HepG2 (cell line): ENCODE measurements around the gene NID1. TPM values are rescaled to one million over a fixed set of nuclear protein-coding genes. Genes with fewer than 3 reads are reported as not detected.

Experiments used
- ATAC-seq: fragments of 200-7000 bp; cut with Tn5 transposase; 3 replicates; pipeline ENCODE4 v1.9.1; 2020; ENCODE audit warnings: mild to moderate bottlenecking, moderate library complexity
- BruUV-seq: library from RNA; stranded (reverse); fragments of 400-500 nt; replicated peaks from 2 replicates; lab custom pipeline; 2021; lab: Mats Ljungman, UMichigan
- CTCF ChIA-PET: fragments of 300-600 bp; formaldehyde crosslinking; extraction: SDS; loops from one replicate; lab custom pipeline; 2021; ENCODE audit warnings: low total read pairs, inconsistent platforms, low intra/inter-chr PET ratio; lab: Yijun Ruan, JAX
- POLR2A ChIA-PET: fragments of 350-600 bp; sonication (Branson Sonifier 250); formaldehyde crosslinking; loops from one replicate; lab custom pipeline; 2020; ENCODE audit warnings: antibody characterized with exemption, inconsistent platforms; lab: Yijun Ruan, JAX
- DNase-seq: peaks from one replicate; pipeline ENCODE4 v3.0.0-alpha.2; 2015; ENCODE audit warnings: low spot score
- FAIRE-seq: peaks from 3 replicates; lab custom pipeline; 2011; peaks lifted over from hg19 to GRCh38; lab: Jason Lieb, UNC
- H2AFZ ChIP-seq: one replicate; pipeline ENCODE4 v1.6.1; 2011; ENCODE audit warnings: low read length, inconsistent platforms
- H3K27ac ChIP-seq: fragments of 300-600 bp; 3 replicates; pipeline ENCODE4 v1.8.0; 2011; ENCODE audit warnings: mixed run types, mild to moderate bottlenecking, mixed read lengths, low read length, inconsistent platforms; ENCODE audit not compliant: insufficient read depth; ENCODE audit errors: extremely low read length
- H3K27me3 ChIP-seq, 2 experiments: fragments of 200-600 bp in 1 of 2; 2 replicates in 1 of 2; 3 replicates in 1 of 2; pipeline versions ENCODE4 v1.6.0 to v1.8.0; 2011; ENCODE audit warnings: low read length in 2 of 2, mild to moderate bottlenecking in 2 of 2, moderate library complexity in 2 of 2, inconsistent platforms in 1 of 2; ENCODE audit not compliant: insufficient read depth in 2 of 2, control insufficient read depth in 1 of 2
- H3K36me3 ChIP-seq, 2 experiments: fragments of 200-600 bp in 1 of 2; replicated peaks in 1 of 2; 2 replicates in 1 of 2; 3 replicates in 1 of 2; pipeline versions ENCODE4 v1.5.1 to v1.8.0; 2011; ENCODE audit warnings: low read length in 2 of 2, inconsistent platforms in 1 of 2; ENCODE audit not compliant: insufficient read depth in 2 of 2, control insufficient read depth in 1 of 2
- H3K4me1 ChIP-seq: 2 replicates; pipeline ENCODE4 v1.5.1; 2012; ENCODE audit warnings: low read length, inconsistent platforms; ENCODE audit not compliant: insufficient read depth
- H3K4me2 ChIP-seq: 2 replicates; pipeline ENCODE4 v1.6.0; 2011; ENCODE audit warnings: low read depth, low read length, inconsistent platforms
- H3K4me3 ChIP-seq, 3 experiments: fragments of 200-600 bp in 1 of 3; sonication (generic), shearing (Covaris generic) in 1 of 3; replicated peaks in 1 of 3; 2 replicates each; pipeline ENCODE4 v1.5.1; 2011 to 2016; ENCODE audit warnings: low read length in 3 of 3, inconsistent platforms in 2 of 3, low read depth in 2 of 3, mild to moderate bottlenecking in 2 of 3, control low read depth in 1 of 3, mixed read lengths in 1 of 3; ENCODE audit not compliant: insufficient read depth in 1 of 3
- H3K79me2 ChIP-seq: one replicate; pipeline ENCODE4 v1.6.1; 2011; ENCODE audit warnings: low read length, inconsistent platforms; ENCODE audit not compliant: insufficient read depth
- H3K9ac ChIP-seq: 2 replicates; pipeline ENCODE4 v1.6.0; 2011; ENCODE audit warnings: mild to moderate bottlenecking, low read depth, low read length, inconsistent platforms; ENCODE audit not compliant: insufficient read depth
- H3K9me3 ChIP-seq: 2 replicates; pipeline ENCODE4 v1.5.1; 2012; ENCODE audit warnings: mild to moderate bottlenecking, low read length
- H4K20me1 ChIP-seq: 2 replicates; pipeline ENCODE4 v1.6.0; 2011; ENCODE audit warnings: inconsistent platforms, mild to moderate bottlenecking, low read length, moderate library complexity; ENCODE audit not compliant: insufficient read depth
- ETV6 ChIP-seq: sonication (generic); formaldehyde crosslinking; conservative IDR thresholded peaks from 2 replicates; pipeline ENCODE4 v1.4.0; 2020; ENCODE audit warnings: missing genetic modification reagents
- MAFF ChIP-seq: IDR thresholded peaks from 2 replicates; pipeline ENCODE4 v1.6.1; 2011; ENCODE audit warnings: low read depth, low read length, improper control_type of control experiment
- NCOA2 ChIP-seq: sonication (generic); formaldehyde crosslinking; IDR thresholded peaks from 2 replicates; pipeline ENCODE4 v1.8.0; 2022; ENCODE audit warnings: inconsistent platforms
- NCOR1 ChIP-seq: fragments of 200-600 bp; sonication (generic); IDR thresholded peaks from 2 replicates; pipeline ENCODE4 v1.7.0; 2017; ENCODE audit warnings: antibody characterized with exemption, low read length, borderline replicate concordance
- TGIF2 ChIP-seq: IDR thresholded peaks from 2 replicates; pipeline ENCODE4 v1.6.1; 2016; ENCODE audit warnings: control low read depth, missing compliant biosample characterization
- ZFP90 ChIP-seq: sonication (generic); formaldehyde crosslinking; IDR thresholded peaks from 2 replicates; pipeline ENCODE4 v1.8.0; 2022; ENCODE audit warnings: missing genetic modification reagents, mild to moderate bottlenecking, inconsistent platforms, borderline replicate concordance
- ZNF614 ChIP-seq: IDR thresholded peaks from 2 replicates; pipeline ENCODE4 v1.6.1; 2018; ENCODE audit warnings: missing biosample characterization, missing genetic modification reagents, inconsistent platforms, borderline replicate concordance
- WGBS: methylation state at CpG from one replicate; pipeline ENCODE4 v1.1.6; 2017; ENCODE audit warnings: low lambda C conversion rate; 5-methylcytosine and 5-hydroxymethylcytosine counted together
- in situ Hi-C: cut with HindIII; loops from 2 replicates; pipeline ENCODE4 v1.10.0; 2017; ENCODE audit warnings: low pct_unique_long_range_greater_than_20kb; ENCODE audit not compliant: extremely low pct_ligation_motif_present
- intact Hi-C: fragments of 100-400 bp; cut with micrococcal nuclease; formaldehyde crosslinking; loops from one replicate; pipeline ENCODE4 v1.10.0; 2022; ENCODE audit not compliant: unreplicated experiment
- polyA plus RNA-seq, 8 experiments: library from polyadenylated mRNA; depleted of rRNA in 3 of 8; stranded (reverse) in 7 of 8; unstranded in 1 of 8; fragments of >200 nt; fragmentation: Illumina TruSeq in 4 of 8; extraction: Trizol in 4 of 8; gene quantifications; 2 replicates each; pipeline versions ENCODE4 v1.2.1 to v1.2.3, GENCODE V29; 2011 to 2016; ENCODE audit warnings: low read depth in 4 of 8, missing spikeins in 1 of 8, mixed read lengths in 1 of 8; ENCODE audit not compliant: insufficient read depth in 1 of 8
- total RNA-seq, 5 experiments: library from RNA; depleted of rRNA; stranded (reverse); fragments of >200 nt; fragmentation: Illumina TruSeq; extraction: Trizol; gene quantifications; 2 replicates each; pipeline ENCODE4 v1.2.3, GENCODE V29; 2016; ENCODE audit warnings: low read depth in 1 of 5
- TF ChIP-seq, protein P1 (sequence below): sonication (generic); formaldehyde crosslinking; IDR thresholded peaks from 2 replicates; pipeline ENCODE4 v1.4.0; 2020; ENCODE audit warnings: missing genetic modification reagents, borderline replicate concordance

The NID1 gene
- total and polyA plus RNA-seq, 2 of the 13 experiments (the other 11 are each of a cell fraction or from before 2014, with no cell fraction given): 50.2 to 56.1 TPM

- ChIA-PET CTCF (no interaction called here), POLR2A (no interaction called here)
- WGBS: 96% methylated on average over 4 of the region's 4 CpGs
- no peak overlapping the region for H2AFZ ChIP-seq
- no peak overlapping the region for H3K4me2 ChIP-seq
- no TSS peak for BruUV-seq
- no peak overlapping the region for H3K4me3 ChIP-seq
- ATAC-seq (no peak), FAIRE-seq (no peak), DNase-seq (no peak)
- no peaks in the 10 kb centered on the region for H3K9me3 ChIP-seq
- no peak overlapping the region for H3K9ac ChIP-seq
- H3K27ac ChIP-seq: no peak overlapping the region
- no peaks in the 10 kb centered on the region for H3K27me3 ChIP-seq
- peaks cover 67% of the 10 kb centered on the region for H3K79me2 ChIP-seq
- intact Hi-C loops (no loop called here), in situ Hi-C loops (no loop called here)
- H3K36me3 ChIP-seq: peaks cover 2 to 11% of the 10 kb centered on the region in 2 experiments; a peak in 3 of 5 replicates
- TF ChIP-seq NCOA2 (CRISPR knock-in tag) (no peak), ZNF614 (CRISPR knock-in tag) (no peak), ETV6 (CRISPR knock-in tag) (no peak), ZFP90 (CRISPR knock-in tag) (no peak), MAFF (no peak), TGIF2 (CRISPR knock-in tag) (no peak), NCOR1 (no peak)
- TF ChIP-seq, protein P1, sequence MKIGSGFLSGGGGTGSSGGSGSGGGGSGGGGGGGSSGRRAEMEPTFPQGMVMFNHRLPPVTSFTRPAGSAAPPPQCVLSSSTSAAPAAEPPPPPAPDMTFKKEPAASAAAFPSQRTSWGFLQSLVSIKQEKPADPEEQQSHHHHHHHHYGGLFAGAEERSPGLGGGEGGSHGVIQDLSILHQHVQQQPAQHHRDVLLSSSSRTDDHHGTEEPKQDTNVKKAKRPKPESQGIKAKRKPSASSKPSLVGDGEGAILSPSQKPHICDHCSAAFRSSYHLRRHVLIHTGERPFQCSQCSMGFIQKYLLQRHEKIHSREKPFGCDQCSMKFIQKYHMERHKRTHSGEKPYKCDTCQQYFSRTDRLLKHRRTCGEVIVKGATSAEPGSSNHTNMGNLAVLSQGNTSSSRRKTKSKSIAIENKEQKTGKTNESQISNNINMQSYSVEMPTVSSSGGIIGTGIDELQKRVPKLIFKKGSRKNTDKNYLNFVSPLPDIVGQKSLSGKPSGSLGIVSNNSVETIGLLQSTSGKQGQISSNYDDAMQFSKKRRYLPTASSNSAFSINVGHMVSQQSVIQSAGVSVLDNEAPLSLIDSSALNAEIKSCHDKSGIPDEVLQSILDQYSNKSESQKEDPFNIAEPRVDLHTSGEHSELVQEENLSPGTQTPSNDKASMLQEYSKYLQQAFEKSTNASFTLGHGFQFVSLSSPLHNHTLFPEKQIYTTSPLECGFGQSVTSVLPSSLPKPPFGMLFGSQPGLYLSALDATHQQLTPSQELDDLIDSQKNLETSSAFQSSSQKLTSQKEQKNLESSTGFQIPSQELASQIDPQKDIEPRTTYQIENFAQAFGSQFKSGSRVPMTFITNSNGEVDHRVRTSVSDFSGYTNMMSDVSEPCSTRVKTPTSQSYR (CRISPR knock-in tag): no peak
- H3K4me1 ChIP-seq: peaks cover 64% of the 10 kb centered on the region
- peaks cover 4% of the 10 kb centered on the region; the same call in 1 of the 2 replicates for H4K20me1 ChIP-seq
Measured at GRCh38 chr1:236060286-236060685, 4.6 kb downstream of the NID1 start.
